Activated T-helper 1 cell treated with Interleukin-2 at 50 U/mL for 16 hours (primary cell): ENCODE results near the gene SETD3.
A peak's percentile ranks its signal among the peaks of the same experiment; 100 is the strongest.

Source experiments
- DNase-seq: peaks from one replicate; pipeline ENCODE4 v3.0.0-alpha.2; 2020; ENCODE audit warnings: low read depth

The SETD3 gene

GRCh38 chr14:99459481-99460100, 21.1 kb downstream of the SETD3 start:
- no peak for DNase-seq

GRCh38 chr14:99454246-99454645, 26.4 kb downstream of the SETD3 start:
- DNase-seq = no peak

- DNase-seq = no peak
These were observed 27.7 kb downstream of the SETD3 start for GRCh38 chr14:99452968-99453367.

GRCh38 chr14:99451234-99451633, 29.4 kb downstream of the SETD3 start:
- no peak for DNase-seq

- no peak for DNase-seq
These were observed 30.4 kb downstream of the SETD3 start for GRCh38 chr14:99450266-99450665.

GRCh38 chr14:99447739-99448138, 32.9 kb downstream of the SETD3 start:
- DNase-seq = no peak

GRCh38 chr14:99445931-99446330, 34.7 kb downstream of the SETD3 start:
- no peak for DNase-seq

- no peak for DNase-seq
These were observed 38.7 kb downstream of the SETD3 start for GRCh38 chr14:99441918-99442317.

GRCh38 chr14:99441157-99441870, 39.3 kb downstream of the SETD3 start:
- DNase-seq = no peak

GRCh38 chr14:99440278-99440677, 40.4 kb downstream of the SETD3 start:
- no peak for DNase-seq

GRCh38 chr14:99437706-99438105, 43.0 kb downstream of the SETD3 start:
- DNase-seq = no peak

- DNase-seq = no peak
These were observed 44.1 kb downstream of the SETD3 start for GRCh38 chr14:99436247-99437180.

- no peak for DNase-seq
These were observed 45.3 kb downstream of the SETD3 start for GRCh38 chr14:99435327-99435726.

- DNase-seq = no peak
These were observed 48.2 kb downstream of the SETD3 start for GRCh38 chr14:99432485-99432884.

- no peak for DNase-seq
These were observed 48.7 kb downstream of the SETD3 start for GRCh38 chr14:99431986-99432385.

- DNase-seq = peak; percentile 8
These were observed 50.2 kb downstream of the SETD3 start for GRCh38 chr14:99430491-99430890.

GRCh38 chr14:99427632-99428300, 52.9 kb downstream of the SETD3 start:
- DNase-seq = no peak

GRCh38 chr14:99426813-99427346, 53.8 kb downstream of the SETD3 start:
- DNase-seq = no peak

GRCh38 chr14:99426265-99426664, 54.4 kb downstream of the SETD3 start:
- DNase-seq = no peak

- DNase-seq = no peak
These were observed 55.4 kb downstream of the SETD3 start for GRCh38 chr14:99425272-99425681.

- no peak for DNase-seq
These were observed 56.3 kb downstream of the SETD3 start for GRCh38 chr14:99424306-99424877.

GRCh38 chr14:99423434-99423833, 57.2 kb downstream of the SETD3 start:
- DNase-seq = no peak
